ENCODE results near the gene ADAMTS18. TPM values are rescaled to one million over a fixed set of nuclear protein-coding genes. Genes with fewer than 3 reads are reported as not detected.

Gene ADAMTS18
- total and polyA plus RNA-seq, 2 donors (not counting 3 experiments of a cell fraction or from before 2014, with no cell fraction given), result 18.4 to 27.5 TPM

DNA sequence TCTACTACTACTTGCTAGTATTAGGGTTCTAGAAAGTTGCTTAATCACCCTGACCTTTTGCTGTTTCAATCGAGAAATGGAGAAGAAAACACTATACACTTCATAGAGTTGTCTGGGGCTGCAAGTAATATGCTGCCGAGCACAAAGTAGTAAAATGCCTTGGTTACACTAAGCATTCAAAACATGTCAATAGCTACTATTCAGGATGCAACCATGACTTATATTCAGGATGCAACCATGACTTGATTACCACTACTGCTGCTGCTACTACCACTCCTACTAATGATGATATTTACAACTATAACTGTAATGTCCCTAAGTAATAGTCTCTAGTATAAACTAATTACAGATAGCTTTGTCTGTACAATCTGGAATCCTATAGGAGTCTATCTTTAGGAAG, 35.3 kb downstream of the ADAMTS18 start:
- Histone ChIP-seq H3K4me1 (ENCODE audit: control insufficient read depth, extremely low read depth, insufficient read depth, low read length) (peaks cover 28% of the 10 kb centered on the region), H3K36me3 (ENCODE audit: control insufficient read depth in 2 of 2, extremely low read depth in 1 of 2, insufficient read depth in 2 of 2, low read length in 2 of 2) (no peaks in the 10 kb centered on the region), H4K20me1 (replicated peaks; ENCODE audit: control insufficient read depth, extremely low read depth, insufficient read depth, low read length) (no peaks in the 10 kb centered on the region), H3K27me3 (ENCODE audit: control insufficient read depth in 2 of 2, insufficient read depth in 2 of 2, low read length in 2 of 2) (no peaks in the 10 kb centered on the region), H3K9ac (replicated peaks; ENCODE audit: extremely low read depth, insufficient read depth, low read length) (no peak overlapping the region), H3K4me3 (replicated peaks in 1 of 3; ENCODE audit: insufficient read depth in 1 of 3, low read depth in 1 of 3, low read length in 3 of 3) (no peak overlapping the region), H3K4me2 (ENCODE audit: insufficient read depth, low read length) (no peak overlapping the region), H3K9me3 (replicated peaks; ENCODE audit: control insufficient read depth, insufficient read depth, low read length) (no peaks in the 10 kb centered on the region), H3K79me2 (ENCODE audit: control insufficient read depth, insufficient read depth, low read length) (peaks cover 5% of the 10 kb centered on the region), H2AFZ (ENCODE audit: low read depth, low read length) (no peak overlapping the region), H3K9me1 (replicated peaks; ENCODE audit: control insufficient read depth, extremely low read depth, insufficient read depth, low read length) (no peaks in the 10 kb centered on the region), H3K27ac (ENCODE audit: insufficient read depth, low read depth, low read length) (no peak overlapping the region)
- dilution Hi-C loops (cut with MboI; ENCODE audit: extremely low pct_ligation_motif_present, low sequenced_read_pairs) (no loop called here), intact Hi-C loops (cut with micrococcal nuclease) (no loop called here)
- DNase-seq (ENCODE audit: low read depth, low spot score), result peak; percentile 37
- ChIA-PET POLR2A (no interaction called here), CTCF (interaction anchor here (0.9 to 1.0 kb wide), 2 partner anchors 20 to 261 kb away, joined by 3 read pairs; no protein-coding TSS in a partner anchor)
- no peak for FAIRE-seq
- BruUV-seq (replicated peaks), result no TSS peak
- TF ChIP-seq FOS (IDR thresholded peaks at IDR 0.05; ENCODE audit: borderline replicate concordance, insufficient read depth, low read length) (no peak), POLR2AphosphoS5 (IDR thresholded peaks at IDR 0.05; ENCODE audit: insufficient read depth, low read depth, low read length) (no peak), JUN (IDR thresholded peaks at IDR 0.05; ENCODE audit: borderline replicate concordance, insufficient read depth, insufficient read length, low read depth) (no peak), EZH2 (IDR thresholded peaks at IDR 0.05; ENCODE audit: borderline replicate concordance, low read depth, low read length, severe bottlenecking) (no peak), GATA2 (IDR thresholded peaks at IDR 0.05; ENCODE audit: insufficient read depth, insufficient read length, low read depth, low read length) (no peak), POLR2A (IDR thresholded peaks at IDR 0.05; ENCODE audit: low read depth, low read length) (no peak), MYC (IDR thresholded peaks at IDR 0.05; ENCODE audit: low read depth, low read length) (no peak)
- TF ChIP-seq, protein P1, sequence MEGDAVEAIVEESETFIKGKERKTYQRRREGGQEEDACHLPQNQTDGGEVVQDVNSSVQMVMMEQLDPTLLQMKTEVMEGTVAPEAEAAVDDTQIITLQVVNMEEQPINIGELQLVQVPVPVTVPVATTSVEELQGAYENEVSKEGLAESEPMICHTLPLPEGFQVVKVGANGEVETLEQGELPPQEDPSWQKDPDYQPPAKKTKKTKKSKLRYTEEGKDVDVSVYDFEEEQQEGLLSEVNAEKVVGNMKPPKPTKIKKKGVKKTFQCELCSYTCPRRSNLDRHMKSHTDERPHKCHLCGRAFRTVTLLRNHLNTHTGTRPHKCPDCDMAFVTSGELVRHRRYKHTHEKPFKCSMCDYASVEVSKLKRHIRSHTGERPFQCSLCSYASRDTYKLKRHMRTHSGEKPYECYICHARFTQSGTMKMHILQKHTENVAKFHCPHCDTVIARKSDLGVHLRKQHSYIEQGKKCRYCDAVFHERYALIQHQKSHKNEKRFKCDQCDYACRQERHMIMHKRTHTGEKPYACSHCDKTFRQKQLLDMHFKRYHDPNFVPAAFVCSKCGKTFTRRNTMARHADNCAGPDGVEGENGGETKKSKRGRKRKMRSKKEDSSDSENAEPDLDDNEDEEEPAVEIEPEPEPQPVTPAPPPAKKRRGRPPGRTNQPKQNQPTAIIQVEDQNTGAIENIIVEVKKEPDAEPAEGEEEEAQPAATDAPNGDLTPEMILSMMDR (IDR thresholded peaks at IDR 0.05; ENCODE audit: extremely low read depth in 1 of 2, insufficient read depth in 1 of 2, low read depth in 1 of 2, low read length in 2 of 2), result no peak
- TF ChIP-seq, protein P2, sequence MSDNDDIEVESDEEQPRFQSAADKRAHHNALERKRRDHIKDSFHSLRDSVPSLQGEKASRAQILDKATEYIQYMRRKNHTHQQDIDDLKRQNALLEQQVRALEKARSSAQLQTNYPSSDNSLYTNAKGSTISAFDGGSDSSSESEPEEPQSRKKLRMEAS (IDR thresholded peaks at IDR 0.05; ENCODE audit: insufficient read depth, insufficient read length), result no peak
